Measurements from ENCODE around the gene GTF3C5.
"Not testable (repeated sequence)": the region's sequence is repeated elsewhere in the genome, so short reads cannot be mapped to it uniquely, and the experiment has no call there.

The GTF3C5 gene

DNA sequence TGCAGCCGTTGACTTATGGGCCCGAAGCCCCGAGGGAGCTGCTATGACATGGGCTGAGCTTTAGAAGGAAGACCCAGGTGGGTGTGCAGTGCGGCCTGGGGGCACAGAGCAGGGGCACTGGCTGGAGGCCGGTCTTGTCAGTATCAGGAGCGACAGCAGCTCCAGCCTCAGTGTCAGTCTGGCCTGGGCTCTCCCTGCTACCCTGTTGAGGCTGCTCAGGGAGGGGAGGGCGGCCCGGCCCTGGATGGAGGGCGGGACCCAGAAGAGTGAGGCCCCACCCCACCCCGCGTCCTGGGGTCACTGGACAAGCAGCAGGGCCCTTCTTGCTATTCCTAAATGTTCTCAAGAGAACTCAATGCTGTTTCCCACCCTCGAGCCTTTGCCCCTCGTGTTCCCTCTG, 34.3 kb upstream of the GTF3C5 start:
- DNase-seq = no peak

DNA sequence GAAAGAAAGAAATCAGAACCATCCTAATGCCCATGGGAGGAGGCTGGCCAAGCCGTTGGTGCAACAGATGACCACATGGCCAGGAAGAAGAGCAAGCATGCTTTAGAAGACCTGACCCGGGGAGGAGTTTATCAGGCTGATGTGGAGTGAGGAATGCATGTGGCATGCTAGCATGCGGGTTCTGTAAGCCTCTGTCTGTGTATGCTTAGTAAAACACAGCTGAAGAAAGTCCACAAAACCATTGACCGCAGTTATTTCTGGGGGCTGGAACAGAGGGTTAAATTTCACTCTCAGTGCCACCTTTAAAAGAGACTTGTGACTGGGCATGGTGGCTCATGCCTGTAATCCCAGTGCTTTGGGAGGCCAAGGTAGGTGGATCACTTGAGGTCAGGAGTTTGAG, 33.2 kb upstream of the GTF3C5 start:
- no peak for DNase-seq

DNA sequence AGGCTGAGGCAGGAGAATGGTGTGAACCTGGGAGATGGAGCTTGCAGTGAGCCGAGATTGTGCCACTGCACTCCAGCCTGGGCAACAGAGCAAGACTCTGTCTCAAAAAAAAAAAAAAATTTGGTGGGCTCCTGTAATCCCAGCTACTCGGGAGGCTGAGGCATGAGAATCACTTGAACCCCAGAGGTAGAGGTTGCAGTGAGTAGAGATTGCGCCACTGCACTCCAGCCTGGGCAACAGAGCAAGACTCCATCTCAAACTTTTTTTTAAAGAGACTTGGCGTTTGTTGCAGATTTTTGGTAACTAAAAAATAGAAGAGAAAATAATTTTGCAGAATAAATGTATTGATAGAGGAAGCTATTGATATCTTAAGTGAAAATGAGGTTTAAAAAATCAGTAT, 32.6 kb upstream of the GTF3C5 start:
- not testable (repeated sequence) for DNase-seq

DNA sequence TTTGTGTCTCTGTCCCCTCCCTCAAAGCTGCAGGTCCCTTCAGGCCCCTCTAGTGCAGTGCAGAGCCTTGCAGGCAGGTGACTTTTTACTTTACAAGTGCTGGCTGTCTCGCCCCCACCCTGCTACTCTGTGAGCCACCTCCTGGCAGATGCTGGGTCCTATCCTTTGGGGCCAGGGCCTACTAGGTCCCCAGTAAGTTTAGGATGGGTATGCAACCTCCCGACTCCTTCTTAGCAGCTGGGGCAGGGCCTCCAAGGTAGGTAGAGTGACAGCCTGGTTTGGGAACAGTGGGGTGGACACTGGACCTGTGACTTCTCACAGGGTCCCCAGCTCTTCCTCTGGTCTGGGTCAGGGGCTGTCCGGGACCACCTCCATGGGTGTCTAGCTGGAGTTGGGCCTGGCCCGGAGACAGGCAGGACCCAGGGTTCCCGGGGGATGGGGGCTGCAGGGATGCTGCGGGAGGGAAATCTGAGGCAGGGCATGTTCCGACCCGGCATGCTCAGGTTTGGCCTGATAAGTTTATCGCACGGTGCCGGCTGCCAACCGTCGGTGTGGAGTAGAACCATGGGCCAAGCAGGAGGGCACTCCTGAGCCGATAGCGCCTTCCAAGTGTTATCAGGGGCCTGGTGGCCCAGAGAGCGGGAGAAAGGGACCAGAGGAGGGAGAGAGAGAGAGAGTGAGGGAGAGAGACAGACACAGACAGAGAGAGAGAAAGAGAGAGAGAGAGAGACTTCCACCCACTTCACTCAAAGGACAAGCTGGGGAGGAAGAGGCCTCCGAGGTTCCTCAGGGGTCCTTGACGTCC, 31.8 kb upstream of the GTF3C5 start:
- DNase-seq = no peak

DNA sequence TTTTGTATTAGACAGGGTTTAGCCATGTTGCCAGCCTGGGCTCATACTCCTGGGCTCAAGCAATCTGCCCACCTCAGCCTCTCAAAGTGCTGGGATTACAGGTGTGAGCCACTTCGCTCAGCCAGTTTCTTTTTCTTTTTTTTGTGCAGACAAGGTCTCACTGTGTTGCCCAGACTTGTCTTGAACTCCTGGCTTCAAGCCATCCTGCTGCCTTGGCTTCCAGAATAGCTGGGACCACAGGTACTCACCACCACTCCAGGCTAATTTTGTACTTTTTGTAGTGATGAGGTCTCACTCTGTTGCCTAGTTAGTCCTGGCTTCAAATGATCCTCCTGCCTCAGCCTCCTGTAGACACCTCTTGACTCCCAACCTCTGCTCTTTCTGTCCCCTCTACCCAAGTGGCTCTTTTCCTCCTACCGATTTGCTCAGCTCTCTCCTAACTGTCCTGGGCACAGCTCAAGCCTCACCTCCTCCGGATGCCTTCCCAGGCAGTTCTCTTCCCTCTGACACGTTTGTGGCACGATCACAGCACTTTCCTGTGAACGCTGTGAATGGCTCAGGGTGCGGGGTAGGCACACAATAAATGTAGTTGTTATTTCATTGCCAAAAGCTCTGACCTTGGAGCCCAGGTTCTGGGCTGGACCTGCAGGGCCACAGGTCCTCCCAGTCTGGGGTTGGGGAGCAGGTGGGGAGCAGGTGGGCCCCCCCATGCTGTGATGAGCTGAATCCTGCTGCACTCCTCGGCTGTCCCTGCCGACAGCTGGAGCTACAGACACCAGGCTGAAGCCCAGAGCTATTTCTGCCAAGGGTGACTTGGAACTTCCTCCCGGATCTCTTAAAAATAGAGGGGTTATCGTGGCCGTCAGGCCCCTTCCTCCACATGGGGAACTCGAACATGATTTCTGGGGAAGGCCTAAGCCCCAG, 28.4 kb upstream of the GTF3C5 start:
- no peak for DNase-seq

DNA sequence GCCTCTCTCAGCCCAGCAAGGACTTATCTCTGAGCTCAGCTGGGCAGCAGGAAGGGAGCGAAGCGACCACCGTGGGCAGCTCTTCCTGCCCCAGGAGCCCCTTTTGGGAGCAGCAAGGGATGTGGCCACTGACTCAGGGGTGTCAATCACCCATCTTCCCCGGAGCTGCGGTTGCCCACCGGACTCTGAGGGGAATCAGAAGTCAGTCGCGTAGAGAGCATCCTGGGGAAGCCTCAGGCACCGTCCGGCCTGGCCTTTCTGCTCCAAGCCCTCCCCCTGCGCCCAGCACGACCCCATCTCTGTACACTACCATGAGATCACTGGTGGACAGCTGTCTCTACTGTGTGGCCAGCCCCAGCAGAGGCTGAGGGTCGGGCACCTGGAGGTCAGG, 27.7 kb upstream of the GTF3C5 start:
- no peak for DNase-seq

DNA sequence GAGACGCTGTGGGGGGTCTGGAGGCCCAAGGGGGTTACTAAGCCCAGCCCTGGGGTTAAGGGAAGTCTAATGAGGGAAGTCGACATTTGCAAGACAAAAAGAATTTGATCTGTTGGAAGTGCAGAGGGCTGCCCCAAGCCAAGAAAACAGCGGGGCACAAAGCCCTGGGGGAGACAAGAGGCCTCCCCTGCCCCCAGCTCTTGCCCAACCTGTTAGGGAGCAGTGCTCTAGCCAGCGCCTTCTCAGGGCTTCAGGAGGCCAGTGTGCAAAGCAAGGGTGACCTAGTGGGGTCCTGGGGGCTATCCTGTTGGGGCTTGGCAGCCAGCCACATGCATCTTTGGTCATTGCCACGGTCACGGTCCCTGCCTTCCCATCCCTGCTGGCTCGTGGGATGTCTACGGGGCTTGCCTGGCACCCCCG, 27.1 kb upstream of the GTF3C5 start:
- DNase-seq = no peak

DNA sequence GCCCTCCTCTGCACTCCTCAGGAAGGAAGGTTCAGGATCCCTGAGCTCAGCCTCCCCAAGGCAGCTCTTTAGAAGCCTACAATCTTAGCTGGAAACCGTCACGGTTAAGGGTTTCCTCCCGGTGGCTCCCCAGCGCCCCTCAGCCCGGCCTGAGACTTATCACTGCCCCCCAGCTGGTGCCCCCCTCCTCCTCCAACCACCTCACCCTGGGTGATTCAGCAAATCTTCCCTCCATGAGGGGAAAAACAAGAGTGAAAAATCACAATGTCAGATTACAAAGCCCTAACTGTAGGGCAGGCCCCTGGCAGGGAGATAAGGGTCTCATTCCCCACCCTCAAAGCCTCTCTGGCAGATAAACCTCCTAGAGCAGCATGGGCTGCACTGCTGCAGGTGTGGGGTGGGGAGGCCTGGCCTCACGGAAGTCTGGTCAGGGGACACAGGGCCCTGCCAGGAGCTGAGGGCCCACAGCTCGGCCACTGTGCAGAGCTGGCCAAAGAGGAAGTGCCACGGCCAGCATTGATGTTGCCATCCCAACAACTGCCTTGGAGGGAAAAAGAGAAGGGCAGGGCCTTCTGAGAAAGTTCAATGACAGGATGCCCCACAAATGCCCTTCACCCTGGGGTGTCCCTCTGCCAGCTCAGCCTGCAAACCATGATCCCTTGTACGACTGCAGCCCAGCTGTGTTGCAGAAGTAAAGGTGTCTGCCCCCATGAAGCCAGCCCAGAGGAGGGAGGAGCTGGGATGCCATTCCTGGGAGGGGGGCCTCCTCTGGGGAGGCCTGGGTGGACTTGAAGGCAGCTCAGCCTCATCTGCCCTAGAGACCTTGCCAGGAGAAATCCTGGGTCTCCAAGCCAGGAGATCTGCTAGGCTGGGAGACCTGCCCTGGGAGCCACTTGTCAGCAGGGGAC, 26.5 kb upstream of the GTF3C5 start:
- DNase-seq = no peak

DNA sequence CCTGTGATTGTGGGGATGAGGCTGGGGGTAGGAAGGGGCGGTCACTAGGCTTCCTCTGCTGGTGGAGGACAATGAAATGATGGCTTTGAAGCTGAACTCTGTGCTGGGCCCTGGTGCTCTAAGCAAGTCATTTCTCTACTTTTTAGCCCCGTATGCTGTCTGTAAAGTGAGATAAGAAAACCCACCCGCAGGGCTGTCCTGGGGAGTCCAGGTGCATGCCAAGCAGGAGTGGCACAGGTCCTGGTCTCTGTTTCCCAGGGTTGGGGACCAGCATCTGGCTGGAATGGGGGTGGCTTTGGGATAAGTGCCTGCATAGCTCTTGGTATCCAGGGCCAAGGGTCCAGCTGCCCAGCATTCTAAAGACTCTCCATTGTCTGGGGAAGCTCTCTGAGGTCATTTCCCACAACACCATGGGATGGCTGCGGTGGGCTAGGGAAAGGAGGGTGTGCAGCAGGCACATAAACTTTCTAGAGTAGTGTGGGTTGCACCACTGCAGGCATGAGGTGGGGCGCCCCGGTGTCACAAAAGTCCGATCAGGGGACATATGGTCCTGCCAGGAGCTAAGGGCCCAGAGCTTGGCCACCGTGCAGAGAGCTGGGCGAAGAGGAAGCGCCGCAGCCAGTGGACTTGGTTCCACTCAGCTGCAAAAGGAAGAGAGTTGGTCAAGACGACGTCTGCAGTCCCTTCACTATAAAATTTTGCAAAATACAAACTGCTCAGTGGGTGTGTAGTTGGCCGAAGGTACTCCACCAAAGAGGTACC, 25.6 kb upstream of the GTF3C5 start:
- no peak for DNase-seq

DNA sequence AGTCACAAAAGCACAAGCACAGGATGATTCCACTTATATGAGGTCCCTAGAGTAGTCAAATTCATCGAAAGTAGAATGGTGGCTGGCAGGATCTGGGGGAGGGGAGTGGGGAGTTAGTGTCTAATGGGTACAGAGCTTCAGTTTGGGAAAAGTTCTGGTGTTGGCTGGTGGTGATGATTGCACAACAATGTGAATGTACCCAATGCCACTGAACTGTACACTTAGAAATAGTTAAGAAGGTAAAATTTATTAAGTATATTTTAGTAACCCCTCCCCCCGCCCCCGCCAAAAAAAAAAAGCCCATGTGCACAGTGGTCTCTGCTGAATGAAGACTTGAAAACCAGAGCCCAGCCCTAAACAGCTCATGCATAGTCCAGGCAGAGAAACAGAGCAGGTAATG, 24.8 kb upstream of the GTF3C5 start:
- DNase-seq = no peak

DNA sequence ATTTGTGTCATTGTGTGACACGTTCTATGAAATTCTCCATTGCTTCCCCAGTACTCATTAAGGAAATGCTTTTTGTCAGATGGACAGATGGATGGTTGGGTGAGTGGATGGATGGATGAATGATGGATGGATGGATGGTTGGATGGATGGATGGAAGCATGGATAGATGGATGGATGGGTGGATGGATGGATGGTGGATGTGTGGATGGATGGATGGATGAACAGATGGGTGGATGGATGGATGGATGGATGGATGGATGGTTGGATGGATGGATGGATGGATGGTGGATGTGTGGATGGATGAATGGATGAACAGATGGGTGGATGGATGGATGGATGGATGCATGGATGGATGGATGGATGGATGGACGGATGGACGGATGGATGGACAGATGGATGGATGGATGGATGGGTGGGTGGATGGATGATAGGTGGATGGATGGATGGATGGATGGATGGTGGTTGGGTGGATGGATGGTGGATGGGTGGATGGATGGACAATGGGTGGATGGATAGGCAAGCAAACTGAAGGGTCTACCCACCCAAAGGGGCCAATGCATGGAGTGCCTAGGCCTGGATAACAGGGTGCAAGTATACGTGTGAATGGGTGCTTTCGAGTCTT, 24.0 kb upstream of the GTF3C5 start:
- DNase-seq = no peak

DNA sequence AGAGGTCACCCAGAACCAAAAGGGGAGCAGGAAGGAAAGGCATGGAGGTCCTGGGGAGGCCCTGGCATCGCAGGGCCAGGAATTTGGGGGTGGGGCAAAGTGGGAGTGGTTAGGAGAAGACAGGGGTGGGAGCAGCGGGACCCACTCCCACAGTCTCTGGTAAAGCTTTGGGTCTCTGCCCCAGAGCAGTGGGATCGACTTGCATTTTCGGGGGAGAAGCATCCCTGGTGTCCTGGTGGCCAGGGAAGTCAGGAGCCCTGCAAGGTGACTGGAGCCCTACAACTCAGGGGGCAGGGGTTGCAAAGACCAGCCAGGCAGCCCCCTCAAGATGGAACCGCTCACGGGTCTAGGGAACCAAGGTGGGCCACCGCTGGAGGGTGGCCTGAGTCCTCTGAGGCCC, 22.4 kb upstream of the GTF3C5 start:
- no peak for DNase-seq

DNA sequence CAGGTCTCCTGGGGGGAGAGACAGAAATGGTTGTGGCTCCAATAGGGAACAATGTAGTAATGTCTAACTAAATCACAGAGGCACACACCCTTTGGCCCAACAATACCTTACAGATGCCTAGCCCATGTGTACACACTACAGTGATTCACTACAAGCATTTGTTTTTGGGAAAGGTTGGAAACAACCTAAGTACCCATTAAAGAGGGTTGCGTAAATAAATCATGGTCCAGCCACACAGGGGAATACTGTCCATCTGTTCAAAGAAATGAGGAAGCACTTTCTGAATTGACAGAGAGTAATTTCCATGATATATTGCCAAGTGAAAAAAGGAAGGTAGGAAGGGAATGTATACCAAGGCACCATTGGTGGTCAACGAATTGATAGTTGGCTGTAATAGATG, 22.0 kb upstream of the GTF3C5 start:
- no peak for DNase-seq

DNA sequence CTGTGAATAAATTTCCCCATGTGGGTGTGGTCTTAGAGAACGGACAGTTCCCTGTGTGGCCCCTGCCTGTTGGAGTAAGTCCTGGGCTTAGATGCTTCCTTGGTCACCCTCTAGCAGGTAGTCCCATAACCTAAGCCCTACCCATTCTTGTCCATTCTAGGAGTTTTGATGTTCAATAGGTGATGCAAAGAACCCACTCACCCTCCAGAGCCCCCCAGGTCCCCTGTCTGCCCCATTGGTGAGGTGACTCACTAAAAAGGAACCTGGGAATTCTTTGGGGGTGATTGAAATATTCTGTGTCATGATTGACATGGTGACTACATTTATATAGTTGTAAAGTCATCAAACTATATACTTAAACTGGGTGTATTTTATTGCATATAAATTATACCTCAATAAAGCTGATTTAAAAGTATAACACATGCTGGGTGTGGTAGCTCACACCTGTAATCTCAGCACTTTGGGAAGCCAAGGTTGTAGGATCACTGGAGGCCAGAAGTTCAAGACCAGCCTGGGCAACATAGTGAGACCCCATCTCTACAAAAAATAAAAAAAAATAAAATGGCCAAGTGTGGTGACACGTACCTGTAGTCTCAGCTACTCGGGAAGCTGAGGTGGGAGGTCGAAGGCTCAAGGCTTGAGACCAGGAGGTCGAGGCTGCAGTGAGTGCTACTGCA, 20.8 kb upstream of the GTF3C5 start:
- DNase-seq = no peak

DNA sequence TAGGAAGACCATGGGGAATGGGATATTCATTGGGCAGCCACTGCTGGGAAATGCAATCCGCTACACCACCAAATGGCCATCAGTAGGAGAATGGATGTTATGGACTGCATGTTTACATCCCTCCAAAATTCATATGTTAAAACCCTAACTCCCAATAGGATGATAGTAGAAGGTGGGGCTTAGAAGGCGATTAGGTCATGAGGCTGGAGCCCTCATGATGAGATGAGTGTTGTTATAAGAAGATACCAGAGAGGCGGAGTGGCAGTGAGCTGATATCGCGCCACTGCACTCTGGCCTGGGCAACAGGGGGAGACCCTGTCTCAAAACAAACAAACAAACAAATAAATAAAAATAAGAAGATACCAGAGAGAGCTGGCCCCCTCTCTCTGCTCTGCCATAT, 16.1 kb upstream of the GTF3C5 start:
- no peak for DNase-seq

DNA sequence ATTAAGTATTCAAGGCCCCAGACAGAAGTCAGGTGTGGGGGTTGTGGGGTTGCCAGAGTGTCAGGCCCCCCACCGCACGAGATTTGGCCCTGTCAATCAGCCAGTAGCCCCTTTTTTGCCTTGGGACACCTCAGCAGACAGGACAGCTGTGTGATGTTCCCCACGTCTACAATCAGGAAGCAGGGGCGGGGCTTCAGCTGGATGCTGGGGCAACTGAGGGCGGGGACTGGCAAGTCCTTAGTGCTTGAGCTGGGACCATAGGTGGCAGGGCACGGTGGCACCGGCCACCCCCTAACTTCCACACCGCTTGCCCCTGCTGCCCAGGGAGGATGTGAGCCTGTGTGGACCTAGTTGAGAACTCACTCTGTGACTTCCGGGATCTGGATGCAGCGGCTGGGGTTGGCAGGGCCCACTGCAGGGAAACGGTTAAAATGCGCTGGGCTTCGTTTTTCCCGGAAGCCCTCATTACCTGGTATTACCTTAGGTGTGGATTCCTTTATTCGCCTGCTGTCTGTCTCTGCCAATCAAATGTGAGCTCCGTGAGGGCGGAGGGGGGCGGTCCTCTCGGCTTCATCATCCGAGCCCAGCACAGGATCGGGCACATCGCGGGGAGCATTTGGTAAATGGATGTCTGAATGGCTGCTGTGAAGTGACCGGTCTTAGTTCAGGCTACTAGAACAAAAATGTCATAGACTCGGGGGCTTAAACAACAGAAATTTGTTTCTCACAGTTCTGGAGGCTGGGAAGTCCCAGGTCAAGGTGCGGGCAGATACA, 7.5 kb upstream of the GTF3C5 start:
- no peak for DNase-seq

DNA sequence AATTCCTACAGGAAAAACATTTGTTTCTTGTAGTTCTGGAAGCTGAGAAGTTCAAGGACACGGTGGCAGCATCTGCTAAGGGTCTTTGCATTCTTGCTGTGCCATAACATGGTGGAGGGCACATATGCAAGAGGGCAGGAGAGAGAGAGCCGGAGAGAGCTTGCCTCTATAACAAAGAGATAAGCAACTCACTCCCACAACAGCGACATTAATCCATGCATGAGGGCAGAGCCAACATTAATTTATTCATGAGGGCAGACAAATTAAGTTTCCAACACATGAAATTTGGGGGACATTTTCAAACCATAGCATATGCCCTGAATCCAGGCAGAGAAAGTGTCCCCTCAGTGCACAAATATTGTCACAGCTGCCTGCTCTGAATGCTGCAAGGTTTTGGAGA, 4.4 kb upstream of the GTF3C5 start:
- no peak for DNase-seq

DNA sequence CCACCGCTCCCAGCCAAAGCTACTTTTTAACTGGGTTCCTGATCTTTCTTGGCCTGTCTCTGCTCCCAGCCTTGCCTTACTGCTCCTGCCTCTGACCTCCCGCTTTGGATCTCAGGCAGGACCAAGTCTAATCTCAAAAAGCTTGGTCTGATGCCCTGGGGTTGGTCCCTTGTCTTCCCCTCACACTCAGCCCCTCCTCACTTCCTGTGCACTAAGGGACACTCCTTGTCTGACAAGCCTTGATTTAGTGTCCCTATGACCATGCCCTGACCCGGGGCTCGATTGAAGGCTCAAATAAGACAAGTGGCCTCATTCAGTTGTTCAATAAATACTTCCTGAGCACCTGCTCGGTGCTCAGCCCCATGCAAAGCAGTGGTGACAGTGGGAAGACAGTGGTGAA, 3.7 kb upstream of the GTF3C5 start:
- no peak for DNase-seq

DNA sequence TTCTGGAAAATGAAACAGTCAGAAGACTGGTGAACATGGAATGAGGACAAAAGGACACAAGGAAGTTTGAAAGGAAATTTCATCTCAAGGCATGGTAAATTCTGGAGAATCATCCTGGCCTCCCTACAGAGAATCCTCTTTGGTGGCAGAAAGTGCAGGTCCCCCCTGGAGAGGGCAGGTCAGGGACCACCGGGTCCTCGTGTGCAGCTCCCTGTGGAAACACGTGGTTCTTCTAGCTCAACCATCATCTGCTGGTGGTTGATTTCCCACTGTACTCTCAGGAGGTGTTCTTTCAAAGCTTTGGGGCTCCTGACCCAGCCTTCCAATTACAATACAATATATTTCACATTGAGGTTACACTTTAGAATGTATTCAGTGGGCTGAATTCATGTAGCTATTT, 2.6 kb upstream of the GTF3C5 start:
- no peak for DNase-seq

DNA sequence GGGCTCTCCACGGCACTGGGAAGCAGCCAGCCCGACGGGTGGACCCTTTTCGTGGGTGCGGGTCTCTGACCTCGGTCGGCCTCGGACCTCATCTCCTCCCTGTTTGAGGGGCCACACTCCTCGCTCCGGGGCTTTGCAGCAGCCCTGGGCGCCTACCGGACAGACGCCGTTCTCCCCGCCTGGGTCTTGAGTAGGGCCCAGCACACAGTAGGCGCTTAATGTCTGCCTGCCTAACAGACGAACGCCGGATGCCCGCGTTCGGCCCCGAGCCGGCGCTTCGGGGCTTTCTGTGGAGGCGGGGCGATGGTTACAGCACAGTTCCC, 842 bp upstream of the GTF3C5 start:
- DNase-seq = no peak

DNA sequence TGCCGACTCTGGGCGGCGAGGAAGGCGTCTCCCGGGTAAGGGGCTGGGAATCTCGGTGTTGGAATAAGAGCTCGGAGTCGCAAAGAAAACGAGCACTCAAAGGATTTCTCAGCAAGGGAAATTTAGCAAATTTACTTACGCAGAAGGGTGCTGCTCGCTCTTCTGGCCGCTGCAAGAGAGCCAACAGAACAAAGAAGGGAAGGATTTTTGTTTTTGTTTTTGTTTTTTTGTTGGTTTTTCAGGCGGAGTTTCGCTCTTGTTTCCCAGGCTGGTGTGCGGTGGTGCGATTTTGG, 279 bp downstream of the GTF3C5 start:
- DNase-seq = no peak

Data from GOT3 (cell line).